GM23338 (cell line): ENCODE measurements around the gene ITCH. TPM values are rescaled to one million over a fixed set of nuclear protein-coding genes. Genes with fewer than 3 reads are reported as not detected.

Source experiments
- ATAC-seq: fragments of 200-7000 bp; cut with Tn5 transposase; 3 replicates; pipeline ENCODE4 v1.9.1; 2020
- DNase-seq: peaks from one replicate; pipeline ENCODE4 v3.0.0-alpha.2; 2015; ENCODE audit warnings: low spot score
- H2AFZ ChIP-seq: fragments of 200-600 bp; sonication (generic); 2 replicates; pipeline ENCODE4 v1.8.0; 2016; ENCODE audit warnings: antibody characterized with exemption, mild to moderate bottlenecking, moderate library complexity
- H3F3A ChIP-seq: fragments of 200-600 bp; sonication (generic); replicated peaks from 2 replicates; pipeline ENCODE4 v1.8.0; 2017; ENCODE audit warnings: antibody characterized with exemption, mixed run types, low read depth
- H3K27ac ChIP-seq: fragments of 200-600 bp; sonication (generic); 2 replicates; pipeline ENCODE4 v1.6.1; 2016; ENCODE audit warnings: low read depth
- H3K27me3 ChIP-seq: fragments of 200-600 bp; sonication (generic); 2 replicates; pipeline ENCODE4 v1.8.0; 2016; ENCODE audit warnings: mild to moderate bottlenecking, mixed run types, moderate library complexity; ENCODE audit not compliant: insufficient read depth
- H3K36me3 ChIP-seq: fragments of 200-600 bp; sonication (generic); 2 replicates; pipeline ENCODE4 v1.8.0; 2016; ENCODE audit warnings: mild to moderate bottlenecking; ENCODE audit not compliant: insufficient read depth
- H3K4me1 ChIP-seq: fragments of 200-600 bp; sonication (generic); 2 replicates; pipeline ENCODE4 v1.8.0; 2016; ENCODE audit warnings: mild to moderate bottlenecking, moderate library complexity; ENCODE audit not compliant: insufficient read depth
- H3K4me2 ChIP-seq: fragments of 200-600 bp; sonication (generic); 2 replicates; pipeline ENCODE4 v1.7.1; 2017; ENCODE audit warnings: mixed run types
- H3K4me3 ChIP-seq: fragments of 200-600 bp; sonication (generic); 2 replicates; pipeline ENCODE4 v1.6.1; 2016; ENCODE audit warnings: mixed run types
- H3K79me2 ChIP-seq: fragments of 200-600 bp; sonication (generic); replicated peaks from 2 replicates; pipeline ENCODE4 v1.8.0; 2017; ENCODE audit warnings: mild to moderate bottlenecking; ENCODE audit not compliant: insufficient read depth
- H3K9me2 ChIP-seq: fragments of 200-600 bp; sonication (generic); 2 replicates; pipeline ENCODE4 v1.8.0; 2017; ENCODE audit not compliant: insufficient read depth
- H4K20me1 ChIP-seq: fragments of 200-600 bp; sonication (generic); replicated peaks from 2 replicates; pipeline ENCODE4 v1.8.0; 2017; ENCODE audit warnings: mild to moderate bottlenecking; ENCODE audit not compliant: insufficient read depth
- H3K27ac Mint-ChIP-seq: 2 replicates; pipeline ENCODE4 v1.8.0; 2020; ENCODE audit warnings: inconsistent platforms, mild to moderate bottlenecking, moderate library complexity, mixed read lengths
- H3K27me3 Mint-ChIP-seq: 3 replicates; pipeline ENCODE4 v1.8.0; 2022; ENCODE audit warnings: low read depth, mild to moderate bottlenecking, moderate library complexity, mixed read lengths, inconsistent platforms; ENCODE audit not compliant: insufficient read depth, poor library complexity
- H3K36me3 Mint-ChIP-seq: 3 replicates; pipeline ENCODE4 v1.8.0; 2021; ENCODE audit warnings: low read depth, mild to moderate bottlenecking, inconsistent platforms, moderate library complexity, mixed read lengths
- H3K4me1 Mint-ChIP-seq: 3 replicates; pipeline ENCODE4 v1.8.0; 2020; ENCODE audit warnings: mild to moderate bottlenecking, inconsistent platforms, mixed read lengths
- H3K4me3 Mint-ChIP-seq: 3 replicates; pipeline ENCODE4 v1.8.0; 2021; ENCODE audit warnings: moderate library complexity, mild to moderate bottlenecking, inconsistent platforms, mixed read lengths
- H3K9me3 Mint-ChIP-seq: 3 replicates; pipeline ENCODE4 v1.8.0; 2020; ENCODE audit warnings: moderate library complexity, mild to moderate bottlenecking, inconsistent platforms, mixed read lengths
- CREB1 ChIP-seq: fragments of 250-450 bp; sonication (Bioruptor Pico); IDR thresholded peaks from 2 replicates; pipeline ENCODE4 v1.5.0; 2020; ENCODE audit warnings: low read depth, mild to moderate bottlenecking, moderate library complexity
- EZH2 ChIP-seq: fragments of 200-600 bp; sonication (generic); IDR thresholded peaks from one replicate; pipeline ENCODE4 v1.8.0; 2017; ENCODE audit warnings: antibody characterized with exemption, mild to moderate bottlenecking, low read depth; ENCODE audit not compliant: unreplicated experiment
- EZH2phosphoT487 ChIP-seq: fragments of 200-600 bp; sonication (generic); IDR thresholded peaks from one replicate; pipeline ENCODE4 v1.8.1; 2018; ENCODE audit warnings: antibody characterized with exemption; ENCODE audit not compliant: unreplicated experiment
- JUNB ChIP-seq: IDR thresholded peaks from one replicate; pipeline ENCODE4 v1.6.1; 2016; ENCODE audit warnings: antibody characterized with exemption; ENCODE audit not compliant: unreplicated experiment
- NANOG ChIP-seq: IDR thresholded peaks from 2 replicates; pipeline ENCODE4 v1.6.1; 2016; ENCODE audit warnings: antibody characterized with exemption, borderline replicate concordance
- ZNF331 ChIP-seq: fragments of 250-450 bp; sonication (Bioruptor Pico); IDR thresholded peaks from 2 replicates; pipeline ENCODE4 v1.5.0; 2020; ENCODE audit warnings: low read depth, mild to moderate bottlenecking, moderate library complexity
- ZNF462 ChIP-seq: fragments of 250-450 bp; sonication (Bioruptor Pico); IDR thresholded peaks from 2 replicates; pipeline ENCODE4 v1.5.0; 2020; ENCODE audit warnings: mild to moderate bottlenecking, moderate library complexity
- polyA plus RNA-seq: library from polyadenylated mRNA; unstranded; fragments of >200 nt; fragmentation: Nextera tagmentation; extraction: Ambion mirVana; gene quantifications from 2 replicates; pipeline ENCODE4 v1.2.1, GENCODE V29; 2016
- total RNA-seq: library from RNA; depleted of rRNA; stranded (reverse); fragments of >200 nt; shearing (Covaris generic); gene quantifications from 2 replicates; pipeline ENCODE4 v1.2.3, GENCODE V29; 2014

The ITCH gene
- total and polyA plus RNA-seq, 2 experiments from 2014 or later: 16.4 to 31.6 TPM

GRCh38 chr20:34369265-34369664 is 6.2 kb downstream of the ITCH start:
- H2AFZ ChIP-seq: no peak overlapping the region
- H3K36me3 ChIP-seq: peaks cover 15% of the 10 kb centered on the region
- no peak overlapping the region for H3K27ac ChIP-seq
- Mint-ChIP-seq H3K27ac (no peak overlapping the region), H3K36me3 (peaks cover 54% of the 10 kb centered on the region), H3K4me3 (no peak overlapping the region), H3K27me3 (peaks cover 5% of the 10 kb centered on the region), H3K4me1 (peaks cover 13% of the 10 kb centered on the region), H3K9me3 (no peaks in the 10 kb centered on the region)
- no peaks in the 10 kb centered on the region for H3K27me3 ChIP-seq
- H3K4me3 ChIP-seq: no peak overlapping the region
- peaks cover 89% of the 10 kb centered on the region for H3K79me2 ChIP-seq
- DNase-seq (no peak), ATAC-seq (no peak)
- TF ChIP-seq CREB1 (no peak), ZNF462 (CRISPR knock-in tag) (no peak), JUNB (no peak), ZNF331 (no peak), NANOG (no peak)
- no peaks in the 10 kb centered on the region for H3K9me2 ChIP-seq
- H3F3A ChIP-seq: 0 out of 2 replicates have a peak, but pooled peaks cover 3% of the 10 kb centered on the region
- H3K4me1 ChIP-seq: peaks cover 15% of the 10 kb centered on the region
- H3K4me2 ChIP-seq: no peak overlapping the region
- H4K20me1 ChIP-seq: peaks cover 44% of the 10 kb centered on the region

GRCh38 chr20:34370062-34370461 is 7.0 kb downstream of the ITCH start:
- no peak for ATAC-seq
- H3K36me3 ChIP-seq: peaks cover 15% of the 10 kb centered on the region
- Mint-ChIP-seq H3K4me1 (peaks cover 11% of the 10 kb centered on the region), H3K27ac (no peak overlapping the region), H3K9me3 (no peaks in the 10 kb centered on the region), H3K36me3 (peaks cover 58% of the 10 kb centered on the region), H3K4me3 (no peak overlapping the region), H3K27me3 (peaks cover 3% of the 10 kb centered on the region)
- H2AFZ ChIP-seq: no peak overlapping the region
- H3K9me2 ChIP-seq: no peaks in the 10 kb centered on the region
- H3K79me2 ChIP-seq: peaks cover 89% of the 10 kb centered on the region
- H3K4me2 ChIP-seq: no peak overlapping the region
- DNase-seq: no peak
- no peak overlapping the region for H3K27ac ChIP-seq
- H4K20me1 ChIP-seq: peaks cover 38% of the 10 kb centered on the region
- peaks cover 11% of the 10 kb centered on the region for H3K4me1 ChIP-seq
- H3K27me3 ChIP-seq: no peaks in the 10 kb centered on the region
- 0 out of 2 replicates have a peak, but pooled peaks cover 3% of the 10 kb centered on the region for H3F3A ChIP-seq
- no peak overlapping the region for H3K4me3 ChIP-seq
- TF ChIP-seq EZH2phosphoT487 (no peak), EZH2 (no peak), JUNB (no peak), ZNF462 (CRISPR knock-in tag) (no peak)
